HepG2 (cell line): ENCODE measurements around the gene EIF3M.

Experiments used
- CREM ChIP-seq, 2 experiments: sonication (generic) in 1 of 2; formaldehyde crosslinking in 1 of 2; IDR thresholded peaks; 2 replicates each; pipeline versions ENCODE4 v1.4.0 to v1.6.1; 2016 to 2020; ENCODE audit warnings: antibody characterized with exemption in 1 of 2, mild to moderate bottlenecking in 1 of 2, missing genetic modification reagents in 1 of 2
- JDP2 ChIP-seq: sonication (generic); formaldehyde crosslinking; IDR thresholded peaks from 2 replicates; pipeline ENCODE4 v1.8.1; 2022; ENCODE audit warnings: missing genetic modification reagents, borderline replicate concordance
- NFE2L2 ChIP-seq: fragments of 150-350 bp; IDR thresholded peaks from 2 replicates; pipeline ENCODE4 v1.6.1; 2014; ENCODE audit warnings: low read length
- NR3C1 ChIP-seq: sonication (generic); formaldehyde crosslinking; IDR thresholded peaks from 2 replicates; pipeline ENCODE4 v1.4.0; 2020; ENCODE audit warnings: missing genetic modification reagents
- PCBP2 ChIP-seq: fragments of 200-400 bp; formaldehyde crosslinking; optimal IDR thresholded peaks from 2 replicates; pipeline ENCODE3; 2018; ENCODE audit warnings: low read length, low read depth; ENCODE audit not compliant: poor library complexity, severe bottlenecking
- POLR2A ChIP-seq, 2 experiments: IDR thresholded peaks; 2 replicates each; pipeline ENCODE4 v1.6.1; 2011; ENCODE audit warnings: low read depth in 2 of 2, low read length in 2 of 2, mild to moderate bottlenecking in 1 of 2, moderate library complexity in 1 of 2; ENCODE audit not compliant: insufficient read depth in 1 of 2
- RFX1 ChIP-seq: fragments of 450-650 bp; IDR thresholded peaks from 2 replicates; pipeline ENCODE4 v1.6.1; 2017
- YEATS4 ChIP-seq: sonication (generic); formaldehyde crosslinking; IDR thresholded peaks from 2 replicates; pipeline ENCODE4 v1.4.0; 2020; ENCODE audit warnings: missing genetic modification reagents, borderline replicate concordance
- ZFP36 ChIP-seq: fragments of 150-350 bp; IDR thresholded peaks from 2 replicates; pipeline ENCODE4 v1.6.1; 2018; ENCODE audit warnings: borderline replicate concordance, low read length, low read depth; ENCODE audit not compliant: partially characterized antibody
- ZNF512 ChIP-seq: sonication (generic); formaldehyde crosslinking; IDR thresholded peaks from 2 replicates; pipeline ENCODE4 v1.4.0; 2020; ENCODE audit warnings: mild to moderate bottlenecking, missing genetic modification reagents
- ZNF629 ChIP-seq: sonication (generic); formaldehyde crosslinking; conservative IDR thresholded peaks from 2 replicates; pipeline ENCODE4 v1.5.0; 2020; ENCODE audit warnings: missing genetic modification reagents
- ZNF782 ChIP-seq: sonication (generic); formaldehyde crosslinking; IDR thresholded peaks from 2 replicates; pipeline ENCODE4 v1.4.0; 2020; ENCODE audit warnings: missing genetic modification reagents, mild to moderate bottlenecking, borderline replicate concordance
- TF ChIP-seq, protein P1 (sequence below): sonication (generic); formaldehyde crosslinking; IDR thresholded peaks from 2 replicates; pipeline ENCODE4 v1.5.0; 2020; ENCODE audit warnings: mild to moderate bottlenecking, missing genetic modification reagents, moderate library complexity

DNA sequence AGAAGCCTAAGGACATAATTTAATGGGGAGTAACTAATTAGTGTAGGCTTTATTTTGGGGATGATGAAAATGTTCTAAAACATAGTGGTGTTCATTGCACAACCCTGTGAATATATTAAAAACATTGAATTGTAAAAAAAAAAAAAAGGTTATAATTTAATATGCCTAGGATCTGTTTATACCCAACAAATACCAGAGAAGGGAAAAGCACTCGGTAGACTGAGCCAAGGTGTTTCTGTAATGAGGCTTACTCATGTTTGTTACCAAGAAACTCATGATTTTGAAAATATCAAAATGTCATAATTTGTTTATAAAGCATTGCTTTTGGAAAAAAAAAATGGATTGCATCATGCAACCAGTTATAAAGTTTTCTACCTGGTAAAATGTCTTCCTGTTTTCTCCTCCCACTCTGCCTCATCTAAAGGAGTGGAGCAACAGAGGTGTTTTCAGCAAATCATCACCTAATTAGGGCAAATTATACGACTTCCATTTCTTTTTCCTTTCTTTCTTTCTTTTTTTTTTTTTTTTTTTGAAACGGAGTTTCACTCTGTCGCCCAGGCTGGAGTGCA is 14.2 kb upstream of the EIF3M start:
- TF ChIP-seq NR3C1 (CRISPR knock-in tag) (no peak), ZNF512 (CRISPR knock-in tag) (no peak), RFX1 (no peak), YEATS4 (no peak), ZNF629 (no peak), CREM (IDR thresholded peaks at IDR 0.05) (no peak), CREM (CRISPR knock-in tag; IDR thresholded peaks at IDR 0.05) (no peak), ZFP36 (no peak), PCBP2 (no peak), JDP2 (no peak), NFE2L2 (no peak), POLR2A (IDR thresholded peaks at IDR 0.05; ENCODE audit: insufficient read depth in 1 of 2, low read depth in 2 of 2, low read length in 2 of 2) (no peak), ZNF782 (no peak)
- TF ChIP-seq, protein P1, sequence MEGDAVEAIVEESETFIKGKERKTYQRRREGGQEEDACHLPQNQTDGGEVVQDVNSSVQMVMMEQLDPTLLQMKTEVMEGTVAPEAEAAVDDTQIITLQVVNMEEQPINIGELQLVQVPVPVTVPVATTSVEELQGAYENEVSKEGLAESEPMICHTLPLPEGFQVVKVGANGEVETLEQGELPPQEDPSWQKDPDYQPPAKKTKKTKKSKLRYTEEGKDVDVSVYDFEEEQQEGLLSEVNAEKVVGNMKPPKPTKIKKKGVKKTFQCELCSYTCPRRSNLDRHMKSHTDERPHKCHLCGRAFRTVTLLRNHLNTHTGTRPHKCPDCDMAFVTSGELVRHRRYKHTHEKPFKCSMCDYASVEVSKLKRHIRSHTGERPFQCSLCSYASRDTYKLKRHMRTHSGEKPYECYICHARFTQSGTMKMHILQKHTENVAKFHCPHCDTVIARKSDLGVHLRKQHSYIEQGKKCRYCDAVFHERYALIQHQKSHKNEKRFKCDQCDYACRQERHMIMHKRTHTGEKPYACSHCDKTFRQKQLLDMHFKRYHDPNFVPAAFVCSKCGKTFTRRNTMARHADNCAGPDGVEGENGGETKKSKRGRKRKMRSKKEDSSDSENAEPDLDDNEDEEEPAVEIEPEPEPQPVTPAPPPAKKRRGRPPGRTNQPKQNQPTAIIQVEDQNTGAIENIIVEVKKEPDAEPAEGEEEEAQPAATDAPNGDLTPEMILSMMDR (CRISPR knock-in tag): no peak
